ENCODE data around the gene GPRC5B.

Gene GPRC5B

DNA sequence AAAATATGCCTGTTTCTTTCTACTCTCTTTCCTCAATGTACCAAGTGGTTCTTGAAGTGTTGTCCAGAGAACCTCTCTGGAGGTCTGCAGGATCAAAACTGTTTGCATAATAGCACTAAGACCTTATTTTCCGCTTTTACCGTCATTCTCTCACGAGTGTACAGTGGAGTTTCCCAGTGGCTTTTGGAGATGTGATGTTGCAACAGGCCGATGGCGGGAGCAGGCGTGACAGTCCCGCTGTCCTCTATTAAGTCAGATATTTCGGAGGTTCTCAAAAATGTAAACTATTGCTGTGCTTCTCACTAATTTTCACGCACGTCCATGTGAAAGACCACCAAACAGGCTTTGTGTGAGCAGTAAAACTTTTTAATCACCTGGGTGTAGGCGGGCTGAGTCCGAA is 8.3 kb upstream of the GPRC5B start:
- H3K36me3 Mint-ChIP-seq (ENCODE audit: low read depth), result no peaks in the 10 kb centered on the region
- H3K9me3 Mint-ChIP-seq, result peaks cover 3% of the 10 kb centered on the region
- TF ChIP-seq, protein P1, sequence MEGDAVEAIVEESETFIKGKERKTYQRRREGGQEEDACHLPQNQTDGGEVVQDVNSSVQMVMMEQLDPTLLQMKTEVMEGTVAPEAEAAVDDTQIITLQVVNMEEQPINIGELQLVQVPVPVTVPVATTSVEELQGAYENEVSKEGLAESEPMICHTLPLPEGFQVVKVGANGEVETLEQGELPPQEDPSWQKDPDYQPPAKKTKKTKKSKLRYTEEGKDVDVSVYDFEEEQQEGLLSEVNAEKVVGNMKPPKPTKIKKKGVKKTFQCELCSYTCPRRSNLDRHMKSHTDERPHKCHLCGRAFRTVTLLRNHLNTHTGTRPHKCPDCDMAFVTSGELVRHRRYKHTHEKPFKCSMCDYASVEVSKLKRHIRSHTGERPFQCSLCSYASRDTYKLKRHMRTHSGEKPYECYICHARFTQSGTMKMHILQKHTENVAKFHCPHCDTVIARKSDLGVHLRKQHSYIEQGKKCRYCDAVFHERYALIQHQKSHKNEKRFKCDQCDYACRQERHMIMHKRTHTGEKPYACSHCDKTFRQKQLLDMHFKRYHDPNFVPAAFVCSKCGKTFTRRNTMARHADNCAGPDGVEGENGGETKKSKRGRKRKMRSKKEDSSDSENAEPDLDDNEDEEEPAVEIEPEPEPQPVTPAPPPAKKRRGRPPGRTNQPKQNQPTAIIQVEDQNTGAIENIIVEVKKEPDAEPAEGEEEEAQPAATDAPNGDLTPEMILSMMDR (IDR thresholded peaks at IDR 0.05; ENCODE audit: unreplicated experiment in 3 of 3), result no peak
- H3K4me3 Mint-ChIP-seq, result no peak overlapping the region
- no peak overlapping the region for H3K27ac Mint-ChIP-seq
- H3K4me1 Mint-ChIP-seq, result no peaks in the 10 kb centered on the region
- H3K27me3 Mint-ChIP-seq (ENCODE audit: low read depth), result peaks cover 6% of the 10 kb centered on the region

DNA sequence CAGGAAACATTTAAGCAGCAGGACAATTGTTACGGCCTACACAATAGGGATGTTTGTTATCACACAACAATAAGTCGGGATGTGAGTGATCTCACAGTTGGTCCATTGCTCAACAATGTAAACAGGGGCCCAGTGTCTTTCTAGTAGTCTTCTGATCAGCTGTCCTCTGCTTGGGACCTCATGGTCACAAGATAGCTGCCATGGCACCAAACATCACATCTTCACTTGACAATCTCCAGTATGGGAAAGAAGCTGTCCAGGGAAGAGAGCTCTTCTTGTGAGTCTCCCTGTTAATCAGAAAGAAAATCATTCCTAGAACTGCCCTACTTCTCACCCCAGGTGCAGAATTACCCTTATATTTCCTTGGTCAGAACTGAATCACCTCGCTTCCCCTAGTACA is 6.3 kb upstream of the GPRC5B start:
- Mint-ChIP-seq H3K36me3 (ENCODE audit: low read depth) (no peaks in the 10 kb centered on the region), H3K27ac (no peak overlapping the region), H3K4me3 (no peak overlapping the region), H3K9me3 (peaks cover 3% of the 10 kb centered on the region), H3K27me3 (ENCODE audit: low read depth) (peaks cover 12% of the 10 kb centered on the region), H3K4me1 (no peaks in the 10 kb centered on the region)
- TF ChIP-seq, protein P1 (IDR thresholded peaks at IDR 0.05; ENCODE audit: unreplicated experiment in 3 of 3), result no peak

GRCh38 chr16:19888834-19889233 is 4.2 kb upstream of the GPRC5B start:
- Mint-ChIP-seq H3K27ac (no peak overlapping the region), H3K4me1 (no peaks in the 10 kb centered on the region), H3K4me3 (no peak overlapping the region), H3K36me3 (ENCODE audit: low read depth) (no peaks in the 10 kb centered on the region), H3K9me3 (peaks cover 3% of the 10 kb centered on the region), H3K27me3 (ENCODE audit: low read depth) (peaks cover 9% of the 10 kb centered on the region)
- TF ChIP-seq, protein P1 (IDR thresholded peaks at IDR 0.05; ENCODE audit: unreplicated experiment in 3 of 3), result no peak

- H3K27ac Mint-ChIP-seq, result peak overlapping the region in 1 of 3 experiments; percentile 39
- H3K36me3 Mint-ChIP-seq (ENCODE audit: low read depth), result peaks cover 4% of the 10 kb centered on the region
- TF ChIP-seq, protein P1 (IDR thresholded peaks at IDR 0.05; ENCODE audit: unreplicated experiment in 3 of 3), result peak; percentile 99
- peaks cover 9% of the 10 kb centered on the region for H3K27me3 Mint-ChIP-seq (ENCODE audit: low read depth)
- H3K9me3 Mint-ChIP-seq, result no peaks in the 10 kb centered on the region
- peak overlapping the region; percentile 82 to 94 (median 91) for H3K4me3 Mint-ChIP-seq
- peaks cover 17% of the 10 kb centered on the region for H3K4me1 Mint-ChIP-seq
Observed at GRCh38 chr16:19886073-19886941, 1.7 kb upstream of the GPRC5B start.

DNA sequence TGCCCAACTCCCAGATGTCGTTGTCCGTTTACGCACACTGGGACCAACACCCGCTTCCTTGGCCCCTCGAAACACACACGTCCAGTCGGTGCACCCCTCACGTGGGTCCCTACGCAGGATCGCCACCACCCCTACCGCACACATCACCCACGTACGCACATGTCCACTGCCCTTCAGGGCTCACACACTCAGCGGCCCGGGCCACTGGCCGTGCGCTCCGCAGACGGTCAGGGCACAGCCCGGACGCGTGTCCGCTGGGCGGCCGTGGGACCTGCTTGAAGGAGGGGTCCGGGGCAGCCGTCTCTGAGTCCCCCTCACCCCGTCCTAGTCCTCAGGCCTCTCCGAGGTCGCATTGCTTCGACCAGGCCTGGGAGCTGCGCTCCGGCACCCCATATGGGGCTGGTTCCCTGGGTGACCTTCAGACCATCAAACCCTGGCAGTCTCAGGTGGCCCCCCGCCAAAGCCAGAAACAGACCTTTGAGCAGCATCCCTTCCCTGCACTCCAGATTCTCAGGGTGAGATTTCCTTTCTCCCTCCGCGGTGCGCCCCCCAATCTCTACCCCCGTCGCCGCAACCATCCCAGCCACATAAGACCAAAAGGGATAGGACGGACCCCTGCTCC is 914 bp upstream of the GPRC5B start:
- Mint-ChIP-seq H3K27me3 (ENCODE audit: low read depth) (peaks cover 9% of the 10 kb centered on the region), H3K9me3 (no peaks in the 10 kb centered on the region), H3K27ac (peak overlapping the region; percentile 3 to 78 (median 39)), H3K36me3 (ENCODE audit: low read depth) (peaks cover 4% of the 10 kb centered on the region), H3K4me1 (peaks cover 22% of the 10 kb centered on the region), H3K4me3 (peak overlapping the region; percentile 82 to 94 (median 91))
- TF ChIP-seq, protein P1 (IDR thresholded peaks at IDR 0.05; ENCODE audit: unreplicated experiment in 3 of 3), result no peak
